Activated naive CD8-positive, alpha-beta T cell treated with anti-CD3 and anti-CD28 coated beads, Interleukin-2, amount 50 U/mL, for 24 hours (primary cell): ENCODE data around the gene ENTPD6.

ENCODE experiments used
- ATAC-seq: fragments of 150-1000 bp; cut with Tn5 transposase; one replicate; pipeline ENCODE4 v1.10.0; 2021
- DNase-seq: peaks from one replicate; pipeline ENCODE4 v3.0.0; 2021
- H3K27ac Mint-ChIP-seq: one replicate; pipeline ENCODE4 v1.8.0; 2021; ENCODE audit warnings: mild to moderate bottlenecking, mixed read lengths
- H3K27me3 Mint-ChIP-seq: one replicate; pipeline ENCODE4 v1.8.0; 2021; ENCODE audit warnings: mixed read lengths
- H3K36me3 Mint-ChIP-seq: one replicate; pipeline ENCODE4 v1.8.0; 2021; ENCODE audit warnings: low read depth, mixed read lengths
- H3K4me1 Mint-ChIP-seq: one replicate; pipeline ENCODE4 v1.8.0; 2021; ENCODE audit warnings: mixed read lengths
- H3K4me3 Mint-ChIP-seq: one replicate; pipeline ENCODE4 v1.8.0; 2021; ENCODE audit warnings: mild to moderate bottlenecking, moderate library complexity, mixed read lengths
- H3K9me3 Mint-ChIP-seq: one replicate; pipeline ENCODE4 v1.8.0; 2021; ENCODE audit warnings: mixed read lengths

Gene ENTPD6

DNA sequence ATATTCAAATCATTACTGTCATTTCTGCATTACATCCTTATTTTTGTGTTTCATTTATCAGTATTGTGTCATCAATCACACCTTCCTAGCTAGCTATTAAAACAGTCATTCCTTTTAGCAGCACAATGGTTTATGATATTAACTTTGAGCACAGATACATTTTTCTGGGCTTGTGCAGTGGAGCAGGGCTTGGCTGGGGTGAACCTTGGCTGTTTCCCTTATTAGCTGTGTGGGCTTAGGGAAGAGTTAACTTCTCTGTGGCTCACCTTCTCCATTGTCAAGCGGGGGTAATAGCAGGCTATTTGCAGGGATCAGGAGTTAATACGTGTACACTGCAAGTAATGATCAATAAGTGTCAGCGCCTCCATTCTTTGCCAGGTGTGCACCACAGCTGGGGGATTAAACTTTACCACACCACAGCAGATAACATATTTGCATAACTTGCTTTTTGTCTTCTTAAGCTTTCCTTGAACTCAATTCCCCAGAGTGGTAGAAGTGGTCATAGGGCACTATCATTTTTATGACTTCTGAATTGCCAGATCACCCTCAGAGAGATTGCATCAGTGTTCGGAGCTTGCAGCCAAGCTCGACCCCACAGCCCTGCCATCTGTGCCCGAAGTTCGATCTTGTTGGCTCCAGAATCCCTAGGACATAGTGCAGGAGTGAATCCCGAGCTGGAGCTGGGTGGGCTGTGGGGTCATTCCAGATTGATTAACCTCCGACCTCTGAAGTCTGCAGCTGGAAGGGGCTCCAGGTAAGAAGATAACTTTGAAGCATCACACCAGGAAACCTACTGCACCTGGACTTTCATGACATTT is 50.9 kb downstream of the ENTPD6 start:
- peaks cover 3% of the 10 kb centered on the region for H3K27me3 Mint-ChIP-seq
- peaks cover 41% of the 10 kb centered on the region for H3K4me1 Mint-ChIP-seq
- ATAC-seq (no peak), DNase-seq (no peak)
- H3K9me3 Mint-ChIP-seq: no peaks in the 10 kb centered on the region
- H3K4me3 Mint-ChIP-seq: peak overlapping the region; percentile 90
- peak overlapping the region; percentile 52 for H3K27ac Mint-ChIP-seq
- no peaks in the 10 kb centered on the region for H3K36me3 Mint-ChIP-seq

DNA sequence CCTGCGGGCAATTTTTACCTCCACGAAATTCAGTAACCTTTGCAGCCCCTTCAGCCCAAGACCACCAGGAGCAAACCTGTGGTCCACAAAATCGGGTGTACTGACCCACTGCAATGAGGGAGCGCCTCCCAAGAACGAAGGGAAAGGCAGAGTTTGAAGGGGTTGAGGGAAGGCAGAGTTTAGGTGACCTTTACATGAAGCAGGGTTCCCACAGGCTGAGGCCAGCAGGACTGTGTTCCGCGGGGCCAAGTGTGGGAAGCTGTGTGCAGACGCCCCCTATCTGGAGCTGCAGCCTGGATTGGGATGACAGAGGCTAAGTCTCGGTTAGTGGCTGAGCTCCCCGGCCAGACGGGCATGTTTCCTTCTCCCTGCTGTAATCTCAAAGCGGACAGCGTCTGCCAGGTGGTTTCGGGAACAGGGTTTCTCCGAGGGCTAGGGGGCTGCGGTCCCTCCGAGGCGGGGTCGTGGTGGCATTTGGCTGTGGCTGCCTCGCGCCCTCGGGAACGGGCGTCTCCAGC is 51.5 kb downstream of the ENTPD6 start:
- peaks cover 3% of the 10 kb centered on the region for H3K27me3 Mint-ChIP-seq
- peak overlapping the region; percentile 90 for H3K4me3 Mint-ChIP-seq
- no peaks in the 10 kb centered on the region for H3K9me3 Mint-ChIP-seq
- ATAC-seq (no peak), DNase-seq (peak; percentile 33)
- peak overlapping the region; percentile 52 for H3K27ac Mint-ChIP-seq
- H3K4me1 Mint-ChIP-seq: peaks cover 48% of the 10 kb centered on the region
- H3K36me3 Mint-ChIP-seq: no peaks in the 10 kb centered on the region

DNA sequence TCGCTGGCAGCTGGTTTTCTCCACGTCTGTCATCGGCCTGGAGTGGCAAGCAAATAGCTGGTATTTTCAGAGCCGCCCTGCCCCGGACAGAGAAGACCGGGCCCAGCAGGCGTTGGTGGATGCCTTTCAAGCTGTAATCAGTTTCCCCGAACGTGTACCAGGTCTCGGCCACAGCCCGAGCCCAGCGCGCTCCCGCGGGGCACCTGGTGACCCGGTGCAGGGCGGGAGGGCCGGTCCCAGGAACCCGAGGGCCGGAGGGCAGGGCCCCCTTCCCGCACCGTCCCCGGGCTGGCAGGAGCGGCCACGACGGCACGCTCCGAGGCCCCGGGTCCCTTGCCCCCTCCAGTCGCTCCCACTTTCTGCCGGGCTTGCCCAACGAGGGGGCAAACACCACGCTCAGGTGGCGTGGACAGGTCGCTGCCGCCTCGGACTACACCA is 52.0 kb downstream of the ENTPD6 start:
- Mint-ChIP-seq H3K36me3 (no peaks in the 10 kb centered on the region), H3K4me1 (peaks cover 52% of the 10 kb centered on the region), H3K4me3 (peak overlapping the region; percentile 90), H3K27ac (peak overlapping the region; percentile 87), H3K27me3 (peaks cover 3% of the 10 kb centered on the region), H3K9me3 (no peaks in the 10 kb centered on the region)
- no peak for DNase-seq
- ATAC-seq: peak; percentile 24

DNA sequence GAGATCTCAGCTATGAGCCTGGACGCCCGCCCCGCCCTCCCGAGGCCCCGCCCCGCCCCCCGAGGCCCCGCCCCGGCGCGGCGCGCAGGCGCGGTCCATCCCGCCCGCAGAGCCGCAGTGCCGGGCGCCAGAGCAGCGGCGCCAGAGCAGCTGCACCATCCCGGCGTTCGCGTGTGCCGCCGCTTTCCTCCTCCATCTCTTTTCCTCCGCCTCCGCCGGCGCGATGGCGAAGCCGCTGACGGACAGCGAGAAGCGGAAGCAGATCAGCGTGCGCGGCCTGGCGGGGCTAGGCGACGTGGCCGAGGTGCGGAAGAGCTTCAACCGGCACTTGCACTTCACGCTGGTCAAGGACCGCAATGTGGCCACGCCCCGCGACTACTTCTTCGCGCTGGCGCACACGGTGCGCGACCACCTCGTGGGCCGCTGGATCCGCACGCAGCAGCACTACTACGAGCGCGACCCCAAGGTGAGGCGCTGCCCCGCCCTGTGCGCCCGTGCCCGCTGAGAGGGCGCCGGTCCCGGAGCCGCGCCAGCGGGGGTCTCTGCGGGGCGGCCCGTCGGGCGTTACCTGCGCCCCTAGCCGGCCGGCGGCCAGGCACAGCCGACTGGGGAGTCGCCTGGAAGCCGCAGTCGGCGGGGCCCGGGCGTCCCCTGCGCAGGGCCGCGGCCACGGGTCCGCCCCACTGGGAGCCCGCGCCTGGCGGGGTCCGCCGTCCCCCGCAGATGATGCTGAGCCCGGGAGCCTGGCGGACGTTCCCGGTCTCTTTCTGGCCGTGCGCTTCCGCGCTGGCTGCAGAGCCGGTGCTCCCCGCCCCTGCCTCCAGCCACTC is 52.7 kb downstream of the ENTPD6 start, which contains the start of gene PYGB:
TSS of gene PYGB (plus strand) at position 130 of the 830 bp plus-strand sequence. CDS start at position 224, 94 bp downstream.
- peak within 1 kb of the TSS; percentile 87 for H3K27ac Mint-ChIP-seq
- H3K9me3 Mint-ChIP-seq: no peaks in the 10 kb centered on the region
- H3K36me3 Mint-ChIP-seq: peaks cover 6% of the 10 kb centered on the region
- H3K4me3 Mint-ChIP-seq: peak within 1 kb of the TSS; percentile 90
- peak; percentile 78 for ATAC-seq
- peaks cover 3% of the 10 kb centered on the region for H3K27me3 Mint-ChIP-seq
- peak; percentile 72 for DNase-seq
- peaks cover 59% of the 10 kb centered on the region for H3K4me1 Mint-ChIP-seq

DNA sequence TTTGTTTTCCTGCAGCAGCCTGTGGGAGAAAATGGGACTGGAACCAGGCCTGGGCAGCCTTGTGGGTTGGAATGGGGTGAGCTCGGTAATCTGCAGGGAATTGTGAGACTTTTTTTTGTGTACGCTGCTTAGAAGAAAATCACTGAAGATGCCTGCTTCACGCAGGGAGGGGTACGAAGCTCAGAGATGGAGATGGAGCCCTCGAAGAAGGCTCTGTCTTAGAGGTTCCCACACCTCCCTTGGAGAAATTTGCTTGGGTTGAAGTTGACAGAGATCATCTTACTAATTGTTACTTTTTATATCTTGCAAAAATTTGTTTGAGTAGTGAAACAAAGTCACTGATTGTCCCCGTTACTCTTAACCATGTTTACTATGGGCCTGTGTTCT is 53.3 kb downstream of the ENTPD6 start:
- Mint-ChIP-seq H3K36me3 (peaks cover 7% of the 10 kb centered on the region), H3K4me1 (peaks cover 63% of the 10 kb centered on the region), H3K27me3 (peaks cover 2% of the 10 kb centered on the region), H3K4me3 (peak overlapping the region; percentile 85), H3K27ac (peak overlapping the region; percentile 17), H3K9me3 (no peaks in the 10 kb centered on the region)
- ATAC-seq (no peak), DNase-seq (no peak)

DNA sequence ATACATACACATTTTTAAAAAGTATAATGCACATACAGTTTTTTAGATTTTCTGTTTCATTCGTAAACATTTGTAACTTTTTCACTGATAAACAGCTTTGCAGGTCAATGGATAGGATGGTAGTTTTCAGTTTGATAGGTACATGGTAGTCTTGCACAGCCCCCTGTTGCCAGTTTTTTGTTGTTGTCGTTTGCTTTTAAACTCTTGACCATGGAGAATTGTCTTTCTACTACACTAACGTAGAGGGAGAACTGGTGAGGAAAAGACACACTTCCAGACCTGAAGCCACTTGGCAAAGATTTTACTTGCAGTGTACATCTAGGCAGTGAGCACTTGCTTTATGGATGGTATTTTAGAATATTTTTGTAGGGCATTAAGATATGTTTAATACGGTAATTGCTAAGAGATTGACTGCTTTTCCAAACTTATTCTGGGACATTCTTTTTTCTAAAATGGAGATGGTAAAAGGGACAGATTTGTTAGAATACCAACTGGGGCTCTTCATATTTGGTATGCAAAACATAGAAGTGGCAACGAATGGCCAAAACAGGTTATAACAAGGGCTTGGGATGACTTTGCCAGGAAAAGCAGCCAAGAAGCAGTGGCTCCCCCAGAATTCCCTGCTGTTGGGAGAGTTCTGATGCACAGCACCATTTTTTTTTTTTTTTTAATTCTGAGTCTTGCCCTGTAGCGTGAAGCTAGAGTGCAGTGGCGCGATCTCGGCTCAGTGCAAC is 53.9 kb downstream of the ENTPD6 start:
- peaks cover 7% of the 10 kb centered on the region for H3K36me3 Mint-ChIP-seq
- H3K27me3 Mint-ChIP-seq: peaks cover 2% of the 10 kb centered on the region
- peaks cover 63% of the 10 kb centered on the region for H3K4me1 Mint-ChIP-seq

DNA sequence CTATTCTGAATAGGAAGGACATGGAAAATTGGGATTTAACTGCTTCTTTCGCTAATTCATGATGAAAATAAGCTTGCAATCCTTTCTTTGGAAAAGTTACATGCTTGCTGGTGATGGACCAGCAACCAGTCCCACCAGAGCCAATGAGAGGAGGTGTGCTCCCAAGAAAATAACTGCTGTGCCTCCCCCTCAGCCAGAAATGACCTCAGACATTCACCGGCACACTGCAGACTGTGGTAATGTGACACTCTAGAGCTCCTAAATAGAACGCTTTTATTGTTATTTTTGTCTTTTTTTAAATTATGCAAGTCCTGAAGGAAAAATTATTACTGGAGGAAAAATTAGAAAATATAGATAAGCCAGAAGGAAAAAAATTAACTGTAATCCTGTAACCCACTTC is 55.0 kb downstream of the ENTPD6 start:
- no peak for ATAC-seq
- Mint-ChIP-seq H3K27me3 (peaks cover under 1% of the 10 kb centered on the region), H3K4me1 (peaks cover 63% of the 10 kb centered on the region), H3K27ac (no peak overlapping the region), H3K36me3 (peaks cover 7% of the 10 kb centered on the region), H3K4me3 (peak overlapping the region; percentile 85), H3K9me3 (no peaks in the 10 kb centered on the region)
- no peak for DNase-seq

More for the DNA sequence above, 53.9 kb downstream of the ENTPD6 start:
- Mint-ChIP-seq H3K27ac (peak overlapping the region; percentile 41), H3K9me3 (no peaks in the 10 kb centered on the region), H3K4me3 (peak overlapping the region; percentile 85)
- ATAC-seq (no peak), DNase-seq (no peak)

DNA sequence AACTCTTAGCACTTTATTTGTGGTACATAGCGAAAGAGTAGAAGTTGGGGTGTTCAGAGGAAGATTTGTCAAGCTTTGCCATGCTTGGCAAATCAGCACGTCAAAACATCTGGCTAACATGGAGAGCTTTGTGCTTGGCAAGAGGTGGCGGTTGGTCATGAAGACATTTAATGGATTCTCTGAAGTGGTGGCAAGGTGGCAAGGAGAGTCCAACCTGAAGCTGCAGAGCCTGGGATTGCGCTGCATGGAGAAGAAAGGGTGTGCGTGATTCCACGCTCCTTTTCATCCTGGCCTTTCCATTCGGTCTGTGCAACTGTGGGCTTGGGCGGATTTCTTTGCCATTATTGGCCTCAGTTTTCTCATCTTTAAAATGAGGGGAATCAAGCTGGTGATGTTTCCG is 55.5 kb downstream of the ENTPD6 start:
- ATAC-seq (no peak), DNase-seq (no peak)
- Mint-ChIP-seq H3K4me3 (peak overlapping the region; percentile 85), H3K4me1 (peaks cover 63% of the 10 kb centered on the region), H3K27ac (no peak overlapping the region), H3K9me3 (no peaks in the 10 kb centered on the region), H3K36me3 (peaks cover 7% of the 10 kb centered on the region), H3K27me3 (no peaks in the 10 kb centered on the region)

DNA sequence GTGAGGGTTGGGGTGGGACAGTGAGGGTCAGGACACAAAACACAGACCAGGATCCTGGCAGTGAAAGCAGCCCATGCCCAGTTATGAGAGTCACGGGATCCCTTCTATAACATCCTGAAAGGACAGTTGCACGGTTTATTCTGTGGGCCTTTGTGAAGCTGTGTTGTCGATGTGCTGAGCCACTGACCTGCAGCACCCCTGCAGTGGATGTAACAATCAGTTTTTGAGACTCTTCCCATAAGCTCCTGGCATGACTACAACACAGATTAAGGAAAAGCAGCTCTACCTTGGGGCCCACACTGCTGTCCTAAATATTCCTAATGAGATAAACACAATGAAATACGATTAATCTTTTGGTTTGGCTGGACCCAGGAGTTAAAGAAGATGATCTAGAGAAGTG is 56.0 kb downstream of the ENTPD6 start:
- no peaks in the 10 kb centered on the region for H3K27me3 Mint-ChIP-seq
- no peak overlapping the region for H3K27ac Mint-ChIP-seq
- H3K36me3 Mint-ChIP-seq: peaks cover 7% of the 10 kb centered on the region
- H3K4me1 Mint-ChIP-seq: peaks cover 58% of the 10 kb centered on the region
- no peak overlapping the region for H3K4me3 Mint-ChIP-seq
- ATAC-seq: no peak
- no peaks in the 10 kb centered on the region for H3K9me3 Mint-ChIP-seq
- DNase-seq: no peak

DNA sequence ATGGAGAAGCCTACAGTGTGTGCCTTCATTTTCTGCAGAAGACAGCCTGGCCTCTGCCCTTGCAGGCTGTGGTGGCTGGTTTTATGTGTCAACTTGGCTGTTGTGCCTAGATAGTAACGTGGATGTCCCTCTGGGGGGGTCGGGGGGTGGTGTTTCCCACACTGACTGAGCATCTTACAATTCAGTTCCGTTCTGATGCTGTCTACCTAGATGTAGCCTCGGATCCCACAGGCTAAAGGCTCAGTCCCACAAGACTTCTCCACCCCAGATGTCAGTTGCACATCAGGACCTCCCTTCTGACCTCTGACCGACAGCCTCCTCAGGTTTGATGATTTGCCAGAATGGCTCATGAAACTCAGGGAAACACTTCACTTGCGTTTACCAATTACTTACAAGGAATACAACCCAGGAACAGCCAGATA is 56.7 kb downstream of the ENTPD6 start:
- Mint-ChIP-seq H3K36me3 (peaks cover 7% of the 10 kb centered on the region), H3K4me3 (no peak overlapping the region), H3K9me3 (no peaks in the 10 kb centered on the region), H3K27me3 (no peaks in the 10 kb centered on the region), H3K27ac (no peak overlapping the region), H3K4me1 (peaks cover 51% of the 10 kb centered on the region)
- ATAC-seq: no peak
- DNase-seq: no peak

DNA sequence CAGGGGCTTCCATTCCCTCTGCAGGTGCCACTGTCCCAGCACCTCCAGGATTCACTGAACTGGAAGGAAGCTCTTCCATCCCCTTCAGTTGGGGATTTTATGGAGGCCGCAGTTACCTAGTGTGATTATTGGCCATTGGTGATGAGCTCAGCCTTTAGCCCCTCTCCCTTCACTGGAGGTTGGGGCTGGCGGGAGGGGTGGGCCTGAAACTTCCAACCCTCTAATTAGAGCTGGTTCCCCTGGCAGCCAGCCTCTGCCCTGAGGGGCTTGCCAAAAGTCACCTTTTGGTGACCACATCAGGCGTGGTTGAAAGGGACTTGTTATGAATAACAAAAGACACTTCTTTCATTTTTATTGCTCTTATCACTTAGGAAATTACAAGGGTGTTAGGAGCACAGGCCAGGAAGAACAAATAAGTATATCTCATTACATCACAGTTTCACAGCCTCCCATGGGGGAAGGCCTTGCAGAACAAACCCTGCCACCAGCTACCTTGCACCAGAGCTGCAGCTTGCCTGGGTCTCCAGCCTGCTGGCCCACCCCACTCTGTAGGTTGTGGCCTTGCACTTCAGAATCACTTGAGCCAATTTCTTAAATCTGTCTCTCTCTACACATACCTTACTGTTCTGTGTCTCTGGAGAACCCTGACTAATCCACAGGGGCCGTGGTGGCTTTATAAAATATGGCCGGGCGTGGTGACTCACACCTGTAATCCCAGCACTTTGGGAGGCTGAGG is 57.3 kb downstream of the ENTPD6 start:
- Mint-ChIP-seq H3K27ac (no peak overlapping the region), H3K36me3 (peaks cover 7% of the 10 kb centered on the region), H3K9me3 (no peaks in the 10 kb centered on the region), H3K4me1 (peaks cover 52% of the 10 kb centered on the region), H3K27me3 (no peaks in the 10 kb centered on the region), H3K4me3 (no peak overlapping the region)
- ATAC-seq (no peak), DNase-seq (no peak)

DNA sequence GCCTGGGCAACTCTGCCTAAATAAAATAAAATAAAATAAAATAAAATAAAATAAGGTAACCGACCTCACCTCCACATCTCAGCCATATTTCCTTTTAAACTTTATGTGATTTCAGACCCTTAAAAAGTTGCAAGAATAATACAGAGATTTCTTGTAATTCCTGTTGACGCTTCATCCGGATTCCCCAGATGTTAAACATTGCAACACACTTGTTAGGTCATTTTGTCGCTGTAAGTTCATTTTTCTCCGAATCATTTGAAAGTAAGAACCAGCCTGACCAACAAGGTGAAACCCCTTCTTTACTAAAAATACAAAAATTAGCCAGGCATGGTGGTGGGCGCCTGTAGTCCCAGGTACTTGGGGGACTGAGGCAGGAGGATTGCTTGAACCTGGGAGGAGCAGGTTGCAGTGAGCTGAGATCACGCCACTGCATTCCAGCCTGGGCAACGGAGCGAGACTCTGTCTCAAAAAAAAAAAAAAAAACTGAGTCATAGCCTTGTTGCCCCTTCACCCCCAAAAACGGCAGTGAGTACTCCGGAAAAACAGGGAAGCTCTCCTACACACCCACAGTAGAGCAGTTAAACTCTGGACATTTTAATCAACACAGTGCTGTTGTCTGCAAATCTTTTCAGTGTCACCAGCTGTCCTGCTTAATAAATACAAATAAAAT is 58.2 kb downstream of the ENTPD6 start:
- Mint-ChIP-seq H3K27ac (no peak overlapping the region), H3K4me3 (no peak overlapping the region), H3K4me1 (peaks cover 58% of the 10 kb centered on the region)

DNA sequence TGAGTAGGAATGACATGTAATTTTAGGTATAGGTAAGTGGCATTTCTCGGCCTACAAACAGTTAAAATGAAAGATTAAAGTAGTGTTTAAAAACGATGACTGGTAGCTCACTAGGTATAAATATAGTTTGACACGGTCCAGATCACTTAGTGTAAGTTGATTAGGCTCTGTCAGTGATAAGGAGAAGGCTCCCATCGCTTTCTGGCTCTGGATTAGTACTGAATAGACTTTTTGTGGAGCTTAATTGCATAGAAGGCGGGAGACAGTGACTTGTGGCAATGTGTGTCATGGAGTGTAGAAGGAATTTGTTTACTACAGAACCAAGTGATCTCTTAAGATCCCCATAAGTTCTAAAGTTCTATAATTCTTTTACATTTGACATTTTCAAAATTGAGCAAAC is 59.1 kb downstream of the ENTPD6 start:
- Mint-ChIP-seq H3K9me3 (no peaks in the 10 kb centered on the region), H3K27me3 (no peaks in the 10 kb centered on the region), H3K36me3 (peaks cover 12% of the 10 kb centered on the region), H3K4me3 (no peak overlapping the region), H3K27ac (no peak overlapping the region), H3K4me1 (peaks cover 58% of the 10 kb centered on the region)
- no peak for ATAC-seq
- no peak for DNase-seq

More for the DNA sequence above, 58.2 kb downstream of the ENTPD6 start:
- Mint-ChIP-seq H3K27me3 (no peaks in the 10 kb centered on the region), H3K9me3 (no peaks in the 10 kb centered on the region), H3K36me3 (peaks cover 9% of the 10 kb centered on the region)
- DNase-seq: no peak
- ATAC-seq: no peak
